Fibroblast of the conjunctiva (primary cell): ENCODE results near the gene IFNA8.
"Not testable (repeated sequence)": the region's sequence is repeated elsewhere in the genome, so short reads cannot be mapped to it uniquely, and the experiment has no call there.

Source experiments
- DNase-seq: peaks from one replicate; pipeline ENCODE4 v3.0.0-alpha.2; 2010; ENCODE audit warnings: low read depth

IFNA8 gene

DNA sequence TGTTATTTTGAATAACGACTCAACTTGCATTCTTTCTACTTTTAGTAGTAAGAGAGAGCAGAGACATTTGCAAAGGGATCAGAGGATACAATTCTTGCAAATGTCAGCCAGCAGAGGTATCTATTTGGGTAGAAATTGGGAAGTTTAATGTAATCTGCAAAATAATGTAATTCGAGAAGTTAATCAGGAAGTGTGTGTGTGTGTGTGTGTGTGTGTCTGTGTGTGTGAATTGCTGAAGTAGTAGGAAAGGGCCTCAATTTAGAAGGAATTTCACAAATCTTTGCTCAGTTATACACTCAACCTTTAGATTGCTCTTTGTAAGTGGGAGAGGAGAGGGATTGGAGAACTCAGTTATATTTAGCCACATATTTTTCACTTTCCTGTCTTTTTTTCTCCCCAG is 20.3 kb downstream of the IFNA8 start:
- no peak for DNase-seq

DNA sequence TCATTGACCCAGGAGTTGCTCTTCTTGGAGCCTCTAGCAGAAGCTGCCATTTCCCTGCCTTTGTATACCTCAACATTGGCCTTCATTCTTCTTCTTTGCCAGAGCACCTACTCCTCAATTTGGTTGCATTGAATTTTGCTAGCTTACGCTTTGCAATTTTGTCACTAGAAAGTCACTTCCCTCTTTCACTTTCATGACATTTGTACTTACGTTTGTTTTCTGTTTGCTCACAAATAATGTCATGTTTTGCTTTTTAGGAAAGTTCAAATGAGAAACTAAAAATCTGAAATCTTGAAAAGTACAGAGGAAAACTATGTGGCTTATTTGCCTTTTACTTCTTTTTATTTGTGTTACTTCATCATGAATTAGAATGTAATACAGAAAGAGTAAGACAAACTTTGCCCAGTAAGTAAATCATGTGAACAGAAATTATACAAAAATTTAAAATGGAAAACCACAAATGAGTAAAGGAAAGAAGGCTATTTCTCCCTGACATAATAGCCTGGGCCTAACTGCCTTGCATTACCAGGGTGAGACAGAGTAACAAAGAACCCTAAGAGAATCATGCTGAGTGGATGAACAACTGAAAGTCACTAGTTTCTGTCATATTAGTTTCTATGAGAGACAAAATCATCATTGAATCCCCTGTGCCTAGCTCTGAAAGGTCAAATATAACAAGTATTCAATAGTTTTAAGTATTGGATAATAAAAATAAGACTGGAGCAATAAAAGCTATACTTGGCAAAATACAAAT is 23.9 kb downstream of the IFNA8 start:
- DNase-seq: no peak

DNA sequence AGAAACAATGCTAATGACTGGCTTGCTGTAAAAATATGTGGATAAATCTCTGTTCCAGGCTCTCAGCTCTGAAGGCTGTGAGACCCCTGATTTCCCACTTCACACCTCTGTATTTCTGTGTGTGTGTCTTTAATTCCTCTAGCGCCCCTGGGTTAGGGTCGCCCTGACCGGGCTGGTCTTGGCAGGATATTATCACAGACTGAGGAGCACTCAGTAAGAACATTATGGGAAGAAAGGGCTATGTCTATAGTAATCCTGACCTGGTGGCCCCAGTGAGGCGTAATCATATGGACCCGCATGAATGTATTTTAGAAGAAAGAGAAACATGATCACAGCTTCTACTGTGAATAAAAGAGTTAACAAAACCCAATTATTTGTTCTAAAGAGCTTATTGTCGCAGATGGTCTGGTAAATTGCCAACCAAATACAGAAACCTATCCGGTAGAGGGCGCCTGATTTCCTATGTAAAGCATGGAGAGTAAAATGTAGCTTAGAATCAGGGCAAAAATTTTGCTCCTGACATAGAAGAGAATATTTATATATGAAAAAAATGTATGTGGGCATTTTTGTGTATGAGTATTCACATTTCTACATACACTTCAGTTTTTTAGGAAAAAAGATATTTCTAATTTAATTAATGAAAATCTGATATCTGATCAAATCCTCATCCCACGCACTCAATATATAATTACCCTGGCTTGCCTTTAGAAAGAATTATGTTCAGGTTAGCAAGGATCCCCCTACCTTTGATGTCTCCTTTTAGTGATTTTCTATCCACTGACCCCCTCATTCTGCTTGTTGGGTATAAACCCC is 25.5 kb downstream of the IFNA8 start:
- peak; percentile 68 for DNase-seq

DNA sequence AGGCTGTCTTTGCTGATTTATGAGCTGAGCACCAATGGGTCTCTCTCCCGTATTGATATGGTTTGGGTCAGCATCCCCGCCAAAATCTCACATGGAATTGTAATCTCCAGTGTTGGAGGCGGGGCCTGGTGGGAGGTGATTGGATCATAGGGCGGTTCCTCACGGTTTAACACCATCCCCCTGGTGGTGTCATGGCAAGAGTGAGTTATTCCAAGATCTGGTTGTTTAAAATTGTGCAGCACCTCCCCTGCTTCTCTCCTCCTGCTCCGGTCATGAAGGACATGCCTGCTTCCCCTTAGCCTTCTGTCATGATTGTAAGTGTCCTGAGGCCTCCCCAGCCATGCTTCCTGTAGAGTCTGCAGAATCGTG is 26.1 kb downstream of the IFNA8 start:
- not testable (repeated sequence) for DNase-seq

DNA sequence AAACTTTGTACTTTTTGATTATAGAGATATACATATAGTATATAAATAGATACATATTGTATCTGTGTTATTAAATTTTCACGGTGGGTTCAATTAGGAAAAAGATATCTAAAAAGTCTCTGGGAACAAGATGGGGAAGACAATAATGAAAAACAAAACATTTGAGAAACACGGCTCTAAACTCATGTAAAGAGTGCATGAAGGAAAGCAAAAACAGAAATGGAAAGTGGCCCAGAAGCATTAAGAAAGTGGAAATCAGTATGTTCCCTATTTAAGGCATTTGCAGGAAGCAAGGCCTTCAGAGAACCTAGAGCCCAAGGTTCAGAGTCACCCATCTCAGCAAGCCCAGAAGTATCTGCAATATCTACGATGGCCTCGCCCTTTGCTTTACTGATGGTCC is 31.2 kb downstream of the IFNA8 start, which contains the start of gene IFNA1:
IFNA1 (plus strand) TSS at position 301 of the 400 bp plus-strand sequence; CDS start at position 370, 69 bp downstream.
- no peak for DNase-seq

DNA sequence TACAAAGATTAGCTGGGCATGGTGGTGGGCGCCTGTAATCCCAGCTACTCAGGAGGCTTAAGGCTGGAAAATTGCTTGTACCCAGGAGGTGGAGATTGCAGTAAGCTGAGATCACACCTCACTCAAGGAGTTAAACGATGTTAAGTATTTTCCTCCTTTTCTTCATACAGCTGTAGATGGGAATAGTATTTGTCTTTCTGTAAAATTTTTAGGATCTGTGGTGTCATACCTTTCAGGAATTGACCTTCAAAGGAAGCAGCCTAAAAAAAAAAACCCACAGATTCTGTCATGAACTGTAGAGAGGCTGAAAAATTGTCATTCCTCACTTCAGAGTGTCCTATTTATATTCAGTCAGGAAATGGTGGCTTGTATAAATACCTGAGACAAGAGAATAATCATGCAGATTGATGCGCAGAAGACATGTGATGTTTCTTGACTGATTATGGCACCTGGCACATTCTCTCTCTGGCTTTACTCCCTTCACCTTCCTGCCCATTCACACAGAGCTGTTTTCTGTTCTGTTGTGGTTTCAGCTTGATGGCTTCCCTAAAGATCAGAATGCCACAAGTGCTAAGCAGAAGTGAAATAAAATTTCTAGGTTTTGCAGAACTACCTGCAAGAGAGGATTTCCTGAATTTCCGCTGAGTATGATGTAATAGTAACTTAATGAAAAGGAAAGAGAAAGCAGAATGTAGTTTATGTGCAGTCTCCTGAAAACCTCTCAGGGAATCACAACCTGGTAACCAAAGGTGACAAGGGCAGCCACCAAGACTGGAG is 35.1 kb downstream of the IFNA8 start:
- no peak for DNase-seq

DNA sequence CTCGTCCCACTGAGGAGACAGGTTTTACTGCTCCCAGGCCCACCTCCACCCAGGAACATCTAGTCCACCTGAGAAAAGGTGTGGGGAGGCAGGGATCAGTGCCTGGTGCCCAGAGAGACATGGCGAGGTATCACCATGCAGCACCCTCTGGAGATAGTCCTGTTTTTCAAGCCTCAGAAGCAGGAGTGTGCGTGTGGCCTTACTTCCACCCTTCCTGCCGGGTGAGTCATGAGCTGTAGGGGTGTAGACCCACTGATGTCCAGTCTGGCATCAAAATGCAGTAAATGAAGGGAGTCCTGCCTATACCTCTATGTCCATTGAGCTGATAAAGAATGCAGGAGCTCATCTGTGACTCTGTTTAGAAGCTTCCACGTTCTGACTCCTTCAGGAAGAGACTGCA is 40.4 kb downstream of the IFNA8 start:
- not testable (repeated sequence) for DNase-seq

DNA sequence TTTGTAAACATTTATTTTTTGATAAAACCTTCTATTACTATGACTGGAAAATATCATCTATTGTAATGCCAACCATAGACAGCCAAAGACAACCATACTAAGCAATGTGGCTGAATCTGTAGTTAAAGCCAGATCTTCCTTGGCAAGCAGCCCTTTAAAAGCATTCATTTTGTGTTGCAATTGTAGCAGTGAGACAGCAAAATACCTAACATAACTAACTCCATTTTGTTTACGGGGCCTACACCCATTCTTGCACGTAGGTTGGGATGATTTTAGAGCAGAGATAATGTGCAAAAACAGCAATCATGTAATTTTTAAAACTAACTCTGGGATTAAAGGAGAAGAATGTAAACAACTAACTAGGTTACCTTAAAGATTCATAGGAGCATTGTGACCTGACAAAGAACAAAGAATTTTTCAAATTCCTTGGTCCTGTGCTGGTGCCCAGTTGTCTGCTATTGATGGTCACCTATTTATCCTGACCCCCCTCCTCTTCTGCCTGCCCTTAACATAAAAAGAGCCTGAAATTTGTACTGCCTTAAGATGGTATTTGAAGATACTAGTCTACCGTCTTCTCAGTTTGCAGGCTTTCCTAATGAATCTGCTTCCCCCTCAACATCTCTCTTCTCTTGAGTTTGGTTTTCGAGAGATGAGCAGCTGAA is 41.9 kb downstream of the IFNA8 start:
- DNase-seq: peak; percentile 1

DNA sequence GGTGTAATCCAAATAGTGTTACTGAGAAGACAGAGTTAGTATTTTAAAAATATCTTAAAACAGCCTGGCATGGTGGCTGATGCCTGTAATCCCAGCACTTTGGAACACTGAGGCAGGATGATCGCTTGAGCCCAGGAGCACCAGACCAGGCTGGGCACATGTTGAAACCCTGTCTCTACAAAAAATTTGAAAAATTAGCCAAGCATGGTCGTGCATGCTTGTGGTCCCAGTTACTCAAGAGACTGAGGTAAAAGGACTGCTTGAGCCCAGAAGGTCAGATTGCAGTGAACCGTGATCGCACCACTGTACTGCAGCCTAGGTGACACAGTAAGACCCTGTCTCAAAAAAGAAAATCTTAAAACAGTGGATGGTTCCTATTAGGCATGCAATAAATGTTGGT is 43.8 kb downstream of the IFNA8 start:
- no peak for DNase-seq

DNA sequence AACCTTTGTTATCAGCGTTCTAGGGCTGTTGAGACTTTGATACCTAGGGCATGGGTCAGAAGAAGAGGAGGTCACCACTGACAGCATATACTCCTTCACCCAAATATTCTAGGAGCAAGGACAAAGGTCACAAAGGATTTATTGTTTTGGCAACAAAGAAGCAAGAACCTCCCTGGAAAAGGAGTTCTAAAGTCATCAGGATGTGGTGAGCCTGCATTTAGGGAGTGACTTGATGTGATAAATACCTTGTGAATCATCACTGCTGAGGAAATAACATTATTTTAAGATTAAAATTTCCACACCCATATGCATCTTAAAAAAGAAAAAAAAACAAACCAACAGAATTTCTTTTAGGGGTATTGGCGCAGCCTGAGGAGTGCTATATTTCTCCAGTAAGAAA is 45.2 kb downstream of the IFNA8 start:
- no peak for DNase-seq

DNA sequence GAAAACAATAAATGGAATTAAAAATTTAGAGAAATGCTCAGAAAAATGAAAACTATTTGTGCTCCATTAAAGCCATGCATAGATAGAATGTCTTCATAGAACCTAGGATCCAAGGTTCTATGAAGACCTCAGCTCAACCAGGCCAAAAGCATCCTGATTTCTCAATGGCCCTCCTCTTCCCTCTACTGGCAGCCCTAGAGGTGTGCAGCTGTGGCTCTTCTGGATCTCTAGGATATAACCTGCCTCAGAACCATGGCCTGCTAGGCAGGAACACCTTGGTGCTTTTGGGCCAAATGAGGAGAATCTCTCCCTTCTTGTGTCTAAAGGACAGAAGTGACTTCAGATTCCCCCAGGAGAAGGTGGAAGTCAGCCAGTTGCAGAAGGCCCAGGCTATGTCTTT is 46.4 kb downstream of the IFNA8 start:
- peak; percentile 1 for DNase-seq
